Coronary artery (tissue), 2 donors: ENCODE measurements around the gene ARFIP1.
"Not testable (repeated sequence)": the region's sequence is repeated elsewhere in the genome, so short reads cannot be mapped to it uniquely, and the experiment has no call there.

Experiments used
- DNase-seq: peaks from one replicate; pipeline ENCODE4 v3.0.0-alpha.2; 2017; ENCODE audit warnings: low spot score
- H3K27ac ChIP-seq, 2 donors: fragments of 200-600 bp; sonication (generic); one replicate each; pipeline ENCODE4 v1.5.1; 2016 to 2019
- H3K4me3 ChIP-seq: fragments of 200-600 bp; sonication (generic); 2 replicates; pipeline ENCODE4 v1.5.1; 2016; ENCODE audit warnings: mild to moderate bottlenecking, moderate library complexity
- TF ChIP-seq, protein P1 (sequence below): fragments of 200-600 bp; sonication (generic); IDR thresholded peaks from one replicate; pipeline ENCODE4 v1.5.1; 2019; ENCODE audit warnings: antibody characterized with exemption

ARFIP1 gene

DNA sequence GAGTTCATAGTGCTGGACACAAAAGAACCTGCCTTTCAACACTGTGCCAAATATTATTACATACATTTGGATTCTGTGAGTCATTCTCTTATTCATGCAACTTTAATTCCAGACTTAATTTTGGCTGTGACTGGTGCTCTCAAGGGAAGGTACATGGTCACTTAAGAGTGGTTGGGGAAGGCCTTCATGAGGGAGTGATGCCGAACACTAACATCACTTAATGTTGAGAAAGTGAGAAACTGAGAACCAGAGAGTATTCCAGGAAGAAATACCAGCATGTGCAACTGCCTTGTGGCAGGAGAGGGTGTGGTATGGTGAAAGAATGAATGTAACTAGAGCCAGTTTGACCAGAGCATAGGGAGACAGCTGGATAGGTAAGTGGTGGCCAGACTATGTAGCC lies 114.9 kb downstream of the ARFIP1 start:
- TF ChIP-seq, protein P1, sequence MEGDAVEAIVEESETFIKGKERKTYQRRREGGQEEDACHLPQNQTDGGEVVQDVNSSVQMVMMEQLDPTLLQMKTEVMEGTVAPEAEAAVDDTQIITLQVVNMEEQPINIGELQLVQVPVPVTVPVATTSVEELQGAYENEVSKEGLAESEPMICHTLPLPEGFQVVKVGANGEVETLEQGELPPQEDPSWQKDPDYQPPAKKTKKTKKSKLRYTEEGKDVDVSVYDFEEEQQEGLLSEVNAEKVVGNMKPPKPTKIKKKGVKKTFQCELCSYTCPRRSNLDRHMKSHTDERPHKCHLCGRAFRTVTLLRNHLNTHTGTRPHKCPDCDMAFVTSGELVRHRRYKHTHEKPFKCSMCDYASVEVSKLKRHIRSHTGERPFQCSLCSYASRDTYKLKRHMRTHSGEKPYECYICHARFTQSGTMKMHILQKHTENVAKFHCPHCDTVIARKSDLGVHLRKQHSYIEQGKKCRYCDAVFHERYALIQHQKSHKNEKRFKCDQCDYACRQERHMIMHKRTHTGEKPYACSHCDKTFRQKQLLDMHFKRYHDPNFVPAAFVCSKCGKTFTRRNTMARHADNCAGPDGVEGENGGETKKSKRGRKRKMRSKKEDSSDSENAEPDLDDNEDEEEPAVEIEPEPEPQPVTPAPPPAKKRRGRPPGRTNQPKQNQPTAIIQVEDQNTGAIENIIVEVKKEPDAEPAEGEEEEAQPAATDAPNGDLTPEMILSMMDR: no peak
- no peak for DNase-seq
- no peak overlapping the region for H3K27ac ChIP-seq

DNA sequence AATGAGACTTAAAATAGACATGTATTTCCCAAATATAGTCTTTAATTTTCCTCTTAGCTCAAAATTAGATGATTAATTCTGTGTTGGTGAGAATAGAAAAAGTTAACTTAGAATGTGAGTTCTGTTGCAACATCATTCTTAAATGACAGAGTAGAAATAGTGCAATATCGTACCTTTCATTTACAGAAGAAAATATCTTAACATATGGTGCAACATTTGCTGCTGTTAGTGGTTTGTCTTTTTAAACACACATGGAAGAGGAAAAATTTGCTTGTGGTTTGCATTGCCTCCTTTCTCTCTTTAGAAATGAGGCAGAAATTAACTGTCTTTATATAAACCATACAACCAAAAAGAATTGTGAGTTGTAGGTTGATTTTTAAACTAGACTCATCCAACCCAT lies 117.1 kb downstream of the ARFIP1 start:
- DNase-seq: no peak
- TF ChIP-seq, protein P1: no peak
- no peak overlapping the region for H3K27ac ChIP-seq
- H3K4me3 ChIP-seq: no peak overlapping the region

More for the DNA sequence above, 114.9 kb downstream of the ARFIP1 start:
- H3K4me3 ChIP-seq: no peak overlapping the region

DNA sequence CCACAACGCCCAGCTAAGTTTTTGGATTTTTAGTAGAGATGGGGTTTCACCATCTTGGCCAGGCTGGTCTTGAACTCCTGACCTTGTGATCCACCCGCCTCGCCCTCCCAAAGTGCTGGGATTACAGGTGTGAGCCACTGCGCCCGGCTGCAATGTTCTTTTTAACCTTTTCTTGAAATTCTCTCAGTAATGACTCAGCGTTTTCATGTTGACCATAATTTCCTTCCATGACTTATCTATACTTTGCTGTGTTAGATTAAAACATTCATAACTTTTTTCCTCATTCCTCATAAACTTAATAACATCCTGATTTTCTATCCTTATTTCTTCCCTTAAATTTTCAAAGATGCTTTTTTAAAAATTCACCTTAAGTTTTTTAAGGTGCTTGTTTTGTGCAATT lies 118.4 kb downstream of the ARFIP1 start:
- not testable (repeated sequence) for H3K4me3 ChIP-seq, DNase-seq, H3K27ac ChIP-seq

DNA sequence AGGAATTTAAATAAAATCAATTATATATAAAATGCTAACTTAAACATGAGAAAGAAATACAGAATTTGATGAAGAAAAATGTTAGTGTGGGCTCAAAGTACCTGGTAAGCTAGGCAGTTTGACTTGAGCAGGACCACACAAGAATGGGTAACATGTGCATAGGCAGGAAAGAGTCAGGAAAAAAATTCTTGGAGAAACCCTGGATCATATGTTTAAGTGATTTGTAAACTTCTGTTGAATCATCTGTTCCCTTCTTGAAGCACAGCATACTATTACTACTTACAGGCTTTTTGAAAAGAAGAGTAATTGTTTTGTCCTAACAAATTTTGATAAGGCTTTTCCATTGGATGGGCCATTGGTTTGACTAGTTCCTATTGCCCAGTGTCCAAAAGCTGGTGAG lies 118.9 kb downstream of the ARFIP1 start:
- Histone ChIP-seq H3K4me3 (no peak overlapping the region), H3K27ac (no peak overlapping the region)
- TF ChIP-seq, protein P1: no peak
- no peak for DNase-seq

DNA sequence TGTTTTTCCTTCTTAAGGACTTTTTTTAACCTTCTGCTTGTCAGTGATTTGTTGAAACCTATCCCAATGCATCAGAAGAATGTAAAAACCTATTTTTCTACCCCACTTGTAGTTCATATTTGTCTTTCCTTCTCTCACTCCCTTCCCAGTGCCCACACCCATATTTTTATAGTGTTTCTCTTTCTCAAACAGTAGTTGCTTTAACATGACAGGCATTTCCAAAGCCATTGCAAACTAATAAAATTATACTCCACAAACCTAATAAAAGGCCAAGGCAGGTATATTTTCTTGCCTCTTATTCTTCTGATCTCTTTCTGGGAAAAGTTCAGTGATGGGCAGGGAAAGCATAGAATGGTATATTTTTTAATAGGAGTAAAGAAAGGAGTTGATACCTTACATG lies 120.6 kb downstream of the ARFIP1 start:
- Histone ChIP-seq H3K27ac (no peak overlapping the region), H3K4me3 (no peak overlapping the region)
- TF ChIP-seq, protein P1: no peak
- DNase-seq: no peak

DNA sequence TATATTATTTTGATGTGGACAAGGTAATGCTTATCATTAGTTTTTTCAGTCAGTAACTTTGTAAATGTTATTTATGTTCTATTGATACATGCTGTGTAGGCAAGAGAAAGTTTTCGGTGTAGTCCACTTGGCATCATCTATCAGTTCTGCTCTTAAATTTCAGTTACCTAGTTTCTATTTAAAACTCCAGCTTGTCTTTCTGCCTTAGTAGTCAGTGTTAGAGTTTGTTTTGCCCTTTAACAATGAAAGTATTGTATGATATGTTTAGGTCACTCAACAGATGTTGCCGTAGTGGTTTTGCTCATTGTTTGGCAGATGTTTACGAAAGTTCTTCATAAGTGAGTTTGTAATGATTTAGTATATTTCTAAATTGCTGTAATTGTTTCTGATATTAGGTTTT lies 121.5 kb downstream of the ARFIP1 start:
- no peak for DNase-seq
- TF ChIP-seq, protein P1: no peak
- H3K4me3 ChIP-seq: no peak overlapping the region
- no peak overlapping the region for H3K27ac ChIP-seq

DNA sequence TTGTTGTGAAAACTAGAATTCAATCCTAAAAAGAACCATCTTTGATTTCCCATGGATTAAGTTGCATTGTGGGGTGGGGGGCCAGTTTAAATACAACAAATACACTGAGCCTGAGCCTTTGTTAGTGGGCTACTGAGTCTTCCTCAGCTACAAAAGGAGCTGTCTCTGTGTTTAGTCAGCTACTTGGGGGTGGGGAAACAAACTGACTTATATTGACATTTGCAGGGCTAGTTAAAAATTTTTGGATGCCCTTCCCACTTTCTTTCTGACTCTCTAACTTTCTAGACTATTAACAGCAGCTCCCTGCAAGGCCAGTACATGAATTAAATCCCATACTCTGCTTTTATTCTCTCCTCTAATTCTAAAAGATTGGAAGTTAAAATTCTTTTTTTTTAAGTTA lies 123.9 kb downstream of the ARFIP1 start:
- DNase-seq: no peak
- no peak overlapping the region for H3K4me3 ChIP-seq
- H3K27ac ChIP-seq: no peak overlapping the region
- TF ChIP-seq, protein P1: no peak

DNA sequence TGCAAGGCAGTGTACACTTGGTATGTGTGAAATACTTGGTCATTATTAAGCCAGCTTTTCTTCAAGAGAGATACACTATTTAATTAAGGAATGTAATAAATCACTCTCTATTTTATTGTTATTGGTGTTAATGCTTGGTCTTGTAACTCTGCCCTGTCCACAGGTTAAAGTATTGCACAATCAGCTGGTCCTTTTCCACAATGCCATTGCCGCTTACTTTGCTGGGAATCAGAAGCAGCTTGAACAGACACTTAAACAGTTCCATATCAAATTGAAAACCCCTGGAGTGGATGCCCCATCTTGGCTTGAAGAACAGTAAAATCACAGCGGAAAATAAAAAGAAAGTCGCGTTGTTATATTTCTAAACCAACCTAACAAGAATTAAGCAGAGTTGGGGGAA lies 130.1 kb downstream of the ARFIP1 start:
- TF ChIP-seq, protein P1: no peak
- Histone ChIP-seq H3K4me3 (no peak overlapping the region), H3K27ac (no peak overlapping the region)
- DNase-seq: no peak
